GM10248 (cell line): ENCODE measurements around the gene PNMA6F.

Experiments used
- CTCF ChIA-PET: fragments of 300-600 bp; sonication (Branson Sonifier 250); formaldehyde crosslinking; extraction: SDS; loops from one replicate; lab custom pipeline; 2021; ENCODE audit warnings: antibody characterized with exemption; lab: Yijun Ruan, JAX
- POLR2A ChIA-PET: fragments of 350-650 bp; sonication (Branson Sonifier 250); formaldehyde crosslinking; extraction: SDS; loops from one replicate; lab custom pipeline; 2020; ENCODE audit warnings: antibody characterized with exemption; lab: Yijun Ruan, JAX
- DNase-seq: peaks from one replicate; pipeline ENCODE4 v3.0.0; 2012; ENCODE audit errors: extremely low spot score
- TF ChIP-seq, protein P1 (sequence below): IDR thresholded peaks from 2 replicates; pipeline ENCODE4 v1.5.1; 2012; ENCODE audit warnings: mild to moderate bottlenecking, low read depth; ENCODE audit errors: extremely low read depth, missing control alignments, control extremely low read depth

PNMA6F gene

DNA sequence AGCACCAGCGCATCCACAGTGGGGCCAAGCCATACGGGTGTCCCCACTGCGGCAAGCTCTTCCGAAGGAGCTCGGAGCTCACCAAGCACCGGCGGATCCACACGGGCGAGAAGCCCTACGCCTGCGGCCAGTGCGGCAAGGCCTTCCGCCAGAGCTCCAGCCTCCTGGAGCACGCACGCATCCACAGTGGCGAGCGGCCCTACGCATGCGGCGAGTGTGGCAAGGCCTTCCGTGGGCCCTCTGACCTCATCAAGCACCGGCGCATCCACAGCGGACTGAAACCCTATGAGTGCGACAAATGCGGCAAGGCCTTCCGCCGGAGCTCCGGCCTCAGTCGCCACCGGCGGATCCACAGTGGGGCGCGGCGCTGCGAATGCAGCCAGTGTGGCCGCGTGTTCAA lies 26.0 kb upstream of the PNMA6F start:
- no peak for DNase-seq
- POLR2A ChIA-PET, result no interaction called here
- CTCF ChIA-PET, result no interaction called here
- TF ChIP-seq, protein P1, sequence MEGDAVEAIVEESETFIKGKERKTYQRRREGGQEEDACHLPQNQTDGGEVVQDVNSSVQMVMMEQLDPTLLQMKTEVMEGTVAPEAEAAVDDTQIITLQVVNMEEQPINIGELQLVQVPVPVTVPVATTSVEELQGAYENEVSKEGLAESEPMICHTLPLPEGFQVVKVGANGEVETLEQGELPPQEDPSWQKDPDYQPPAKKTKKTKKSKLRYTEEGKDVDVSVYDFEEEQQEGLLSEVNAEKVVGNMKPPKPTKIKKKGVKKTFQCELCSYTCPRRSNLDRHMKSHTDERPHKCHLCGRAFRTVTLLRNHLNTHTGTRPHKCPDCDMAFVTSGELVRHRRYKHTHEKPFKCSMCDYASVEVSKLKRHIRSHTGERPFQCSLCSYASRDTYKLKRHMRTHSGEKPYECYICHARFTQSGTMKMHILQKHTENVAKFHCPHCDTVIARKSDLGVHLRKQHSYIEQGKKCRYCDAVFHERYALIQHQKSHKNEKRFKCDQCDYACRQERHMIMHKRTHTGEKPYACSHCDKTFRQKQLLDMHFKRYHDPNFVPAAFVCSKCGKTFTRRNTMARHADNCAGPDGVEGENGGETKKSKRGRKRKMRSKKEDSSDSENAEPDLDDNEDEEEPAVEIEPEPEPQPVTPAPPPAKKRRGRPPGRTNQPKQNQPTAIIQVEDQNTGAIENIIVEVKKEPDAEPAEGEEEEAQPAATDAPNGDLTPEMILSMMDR, result no peak

DNA sequence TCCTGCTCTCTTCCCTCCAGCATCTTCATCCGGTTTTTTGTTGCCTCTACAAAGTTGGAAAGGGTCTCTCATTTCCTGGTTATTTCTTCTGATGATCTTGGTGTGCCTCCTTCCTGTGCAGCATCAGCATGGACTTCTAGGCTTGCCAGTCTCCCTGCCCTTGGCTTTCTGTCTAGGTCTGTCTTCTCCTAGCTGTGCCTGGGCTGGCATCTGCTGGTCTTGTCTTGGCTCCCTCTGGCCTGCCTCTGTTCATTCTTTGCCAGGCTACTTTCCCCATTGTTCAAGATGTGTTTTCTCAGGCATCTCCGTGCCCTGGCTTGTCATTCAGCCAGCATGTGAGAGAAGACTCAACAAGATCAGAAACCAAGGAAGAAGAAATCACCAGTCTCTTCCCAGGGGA lies 22.1 kb upstream of the PNMA6F start:
- POLR2A ChIA-PET, result no interaction called here
- DNase-seq, result no peak
- TF ChIP-seq, protein P1, result no peak
- CTCF ChIA-PET, result no interaction called here

DNA sequence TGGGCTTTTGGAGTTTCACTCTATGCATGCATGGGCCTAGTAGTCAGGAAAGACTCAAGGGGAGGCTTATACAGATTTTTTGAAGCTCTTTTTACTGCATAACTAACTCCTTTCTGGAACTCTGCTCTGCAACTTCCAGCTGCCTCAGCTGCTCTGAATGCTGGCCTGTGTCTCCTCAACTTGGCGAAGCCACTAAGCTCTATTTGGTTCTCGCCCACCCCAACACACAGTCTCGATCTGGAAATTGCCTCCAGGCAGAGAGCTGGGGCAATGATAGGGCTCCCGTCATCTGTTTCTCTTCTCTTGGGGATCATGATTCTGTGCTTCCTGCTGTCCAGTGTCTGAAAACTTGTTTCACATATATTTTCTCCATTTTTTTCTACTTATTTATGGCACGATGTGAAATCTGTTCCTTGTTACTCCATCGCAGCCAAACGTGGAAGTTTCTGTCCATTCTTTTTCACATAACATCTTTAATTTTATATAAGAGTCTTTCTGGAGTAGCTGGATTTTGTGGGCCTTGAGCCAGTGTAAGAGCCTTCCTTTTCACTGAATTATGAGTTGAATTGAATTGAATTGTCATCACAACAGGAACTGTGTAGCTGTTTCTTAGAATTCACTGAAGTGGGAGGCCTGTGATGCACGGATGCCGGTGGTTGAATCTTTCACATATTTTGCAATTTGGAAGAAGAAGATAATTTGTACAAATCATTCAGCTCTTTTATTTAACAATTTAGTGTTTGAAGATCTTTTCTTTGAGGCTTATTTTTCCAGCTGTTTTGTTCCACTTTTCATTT lies 21.4 kb upstream of the PNMA6F start:
- no peak for DNase-seq
- ChIA-PET CTCF (interaction anchor here (1.5 kb wide), 1 partner anchor 402 kb away, joined by 3 read pairs; no protein-coding TSS in a partner anchor), POLR2A (no interaction called here)
- TF ChIP-seq, protein P1, result no peak

DNA sequence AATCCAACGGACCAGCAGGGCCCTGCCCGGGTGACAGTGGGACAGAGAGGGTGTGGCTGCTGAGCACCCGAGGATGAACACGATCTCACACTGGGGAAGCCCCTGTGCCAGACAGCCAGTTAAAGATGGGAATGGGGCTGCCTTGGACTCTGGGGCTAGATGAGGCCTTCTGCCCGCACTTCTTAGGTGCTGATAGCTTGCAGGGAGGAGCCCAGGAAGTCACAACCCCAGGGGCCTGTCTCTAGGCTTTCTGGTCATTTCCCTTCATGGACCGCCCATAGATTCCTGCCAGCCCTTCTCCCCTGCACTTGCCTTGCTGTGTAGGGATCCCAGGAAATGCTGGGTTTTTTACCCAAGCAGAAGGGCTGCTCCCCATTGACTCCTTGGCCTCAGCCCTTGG lies 18.5 kb upstream of the PNMA6F start:
- POLR2A ChIA-PET, result no interaction called here
- TF ChIP-seq, protein P1, result no peak
- no peak for DNase-seq
- CTCF ChIA-PET, result no interaction called here

DNA sequence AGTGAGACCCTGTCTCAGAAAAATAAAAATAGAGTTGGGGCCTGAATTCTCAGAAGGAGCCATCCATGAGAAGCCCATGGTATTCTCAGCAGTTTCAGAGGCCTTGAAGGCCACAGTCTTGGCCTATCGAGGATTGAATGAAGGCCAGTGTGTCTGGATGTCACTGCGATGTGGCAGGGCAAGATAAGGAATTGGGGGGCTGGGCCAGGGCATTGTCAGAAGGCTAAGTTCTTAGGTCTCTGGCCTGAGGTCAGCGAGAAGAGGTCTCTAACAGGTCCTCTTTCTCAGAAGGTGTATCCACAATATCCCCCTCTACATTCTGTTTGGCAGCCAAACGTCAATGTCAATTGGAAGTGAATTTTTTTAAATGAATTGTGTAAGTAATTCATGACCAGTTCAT lies 18.1 kb upstream of the PNMA6F start:
- CTCF ChIA-PET, result no interaction called here
- TF ChIP-seq, protein P1, result no peak
- POLR2A ChIA-PET, result no interaction called here
- no peak for DNase-seq

DNA sequence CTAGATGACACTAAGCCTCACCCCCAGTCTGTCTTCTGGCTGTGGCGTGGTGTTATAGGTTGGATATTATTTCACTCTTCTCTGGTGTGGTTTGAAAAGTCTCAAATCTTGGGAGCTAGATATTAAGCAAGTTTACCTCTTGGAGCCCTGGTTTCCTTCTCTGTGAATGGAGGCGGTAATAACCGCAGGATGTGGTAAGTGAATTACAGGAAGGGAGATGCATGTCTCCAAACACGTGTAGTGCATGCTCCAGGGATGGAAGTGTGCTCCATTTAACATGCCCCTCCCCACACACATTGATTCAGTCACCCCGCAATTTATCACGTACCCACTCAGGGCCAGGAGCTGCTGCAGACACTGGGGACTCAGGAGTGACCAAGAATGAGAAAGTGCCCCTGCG lies 17.3 kb upstream of the PNMA6F start:
- CTCF ChIA-PET, result interaction anchor here (1.3 kb wide), 1 partner anchor 13 kb away, joined by 3 read pairs; no protein-coding TSS in a partner anchor
- TF ChIP-seq, protein P1, result no peak
- POLR2A ChIA-PET, result no interaction called here
- no peak for DNase-seq

DNA sequence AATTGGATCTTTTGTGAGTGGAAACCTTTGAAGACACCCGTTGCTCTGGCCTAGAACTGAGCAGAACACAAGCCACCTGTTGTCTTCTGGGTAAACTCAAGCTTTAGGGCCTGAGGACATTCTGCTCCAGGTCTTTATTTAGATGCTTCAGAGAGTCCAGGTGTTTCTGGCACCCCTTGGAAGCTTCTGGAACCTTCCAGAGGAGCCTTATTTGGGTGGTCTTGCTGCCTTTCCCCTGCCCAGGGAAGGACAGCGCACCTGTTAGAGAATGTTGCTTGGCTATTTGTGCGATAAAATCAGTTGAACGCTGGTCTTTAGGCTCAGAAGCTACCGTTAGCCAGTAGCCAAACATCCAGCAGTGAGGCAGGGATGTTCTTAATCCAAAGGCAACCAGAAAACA lies 15.4 kb upstream of the PNMA6F start:
- ChIA-PET POLR2A (no interaction called here), CTCF (interaction anchor here (1.0 kb wide), 1 partner anchor 377 kb away, joined by 3 read pairs; no protein-coding TSS in a partner anchor)
- TF ChIP-seq, protein P1, result no peak
- DNase-seq, result no peak
